Measurements from ENCODE around the gene DCAF8.

DNA sequence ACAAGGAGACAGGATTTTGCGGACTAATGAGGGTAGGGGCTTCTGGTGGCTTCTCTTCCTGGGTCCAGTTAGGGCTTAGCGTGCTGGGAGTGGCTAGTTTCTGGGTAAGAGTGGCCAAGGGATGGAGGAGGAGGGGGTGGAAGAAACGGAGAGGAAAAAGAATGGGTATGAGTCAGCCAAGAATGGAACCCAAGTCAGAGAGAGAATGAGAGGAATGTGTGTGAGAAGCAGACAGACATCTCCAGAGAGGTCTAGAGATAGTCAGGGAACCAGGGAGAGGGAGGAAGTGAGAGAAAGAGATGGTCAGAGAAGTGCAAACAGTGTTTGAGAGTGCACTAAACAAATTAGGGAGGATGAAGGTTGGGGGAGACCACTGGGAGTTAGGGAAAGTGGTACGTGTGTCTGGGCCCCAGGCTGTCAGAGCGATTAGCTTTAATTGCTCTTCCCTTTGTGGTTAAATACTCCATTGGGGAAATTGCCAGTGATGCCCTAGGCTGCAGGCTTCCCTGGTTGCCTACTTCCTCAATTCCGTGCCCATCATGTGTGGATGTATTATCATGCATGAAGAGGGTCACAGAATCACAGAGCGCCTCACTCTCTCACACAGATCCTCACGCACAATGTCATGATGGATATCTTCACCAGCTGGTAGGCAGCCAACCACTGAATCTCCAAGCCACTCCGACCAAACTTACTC lies 55.8 kb downstream of the DCAF8 start:
- TF ChIP-seq, protein P1, sequence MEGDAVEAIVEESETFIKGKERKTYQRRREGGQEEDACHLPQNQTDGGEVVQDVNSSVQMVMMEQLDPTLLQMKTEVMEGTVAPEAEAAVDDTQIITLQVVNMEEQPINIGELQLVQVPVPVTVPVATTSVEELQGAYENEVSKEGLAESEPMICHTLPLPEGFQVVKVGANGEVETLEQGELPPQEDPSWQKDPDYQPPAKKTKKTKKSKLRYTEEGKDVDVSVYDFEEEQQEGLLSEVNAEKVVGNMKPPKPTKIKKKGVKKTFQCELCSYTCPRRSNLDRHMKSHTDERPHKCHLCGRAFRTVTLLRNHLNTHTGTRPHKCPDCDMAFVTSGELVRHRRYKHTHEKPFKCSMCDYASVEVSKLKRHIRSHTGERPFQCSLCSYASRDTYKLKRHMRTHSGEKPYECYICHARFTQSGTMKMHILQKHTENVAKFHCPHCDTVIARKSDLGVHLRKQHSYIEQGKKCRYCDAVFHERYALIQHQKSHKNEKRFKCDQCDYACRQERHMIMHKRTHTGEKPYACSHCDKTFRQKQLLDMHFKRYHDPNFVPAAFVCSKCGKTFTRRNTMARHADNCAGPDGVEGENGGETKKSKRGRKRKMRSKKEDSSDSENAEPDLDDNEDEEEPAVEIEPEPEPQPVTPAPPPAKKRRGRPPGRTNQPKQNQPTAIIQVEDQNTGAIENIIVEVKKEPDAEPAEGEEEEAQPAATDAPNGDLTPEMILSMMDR (IDR thresholded peaks at IDR 0.05), result no peak
- TF ChIP-seq POLR2A (IDR thresholded peaks at IDR 0.05), result no peak
